SU-DHL-6 (cell line): ENCODE measurements around the gene GJD3.

ENCODE experiments used
- EZH2phosphoT487 ChIP-seq: fragments of 200-600 bp; sonication (generic), shearing (Covaris generic); conservative IDR thresholded peaks from 2 replicates; pipeline ENCODE4 v1.6.1; 2018; ENCODE audit warnings: mild to moderate bottlenecking, antibody characterized with exemption, low read length, moderate library complexity, mixed read lengths
- TF ChIP-seq, protein P1 (sequence below): fragments of 200-600 bp; sonication (generic); IDR thresholded peaks from one replicate; pipeline ENCODE4 v1.5.1; 2017; ENCODE audit warnings: antibody characterized with exemption, mild to moderate bottlenecking, low read length, moderate library complexity; ENCODE audit not compliant: insufficient read depth, poor library complexity, severe bottlenecking

DNA sequence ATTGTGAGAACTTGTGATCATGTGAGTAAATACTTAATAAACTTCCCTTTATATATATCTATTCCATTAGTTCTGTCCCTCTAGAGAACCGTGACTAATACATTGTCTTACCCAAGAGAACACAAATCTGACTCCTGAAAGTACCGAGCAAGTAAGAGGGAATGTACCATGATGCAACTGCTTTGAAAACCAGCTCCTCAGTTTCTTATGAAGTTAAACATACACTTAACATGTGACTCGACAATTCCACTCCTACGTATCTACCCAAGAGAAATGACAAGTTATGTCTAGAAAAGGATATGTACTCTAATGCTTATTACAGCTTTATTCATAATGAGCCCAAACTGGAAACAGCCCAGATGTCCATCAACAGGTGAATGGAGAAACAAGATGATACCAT is 8.8 kb upstream of the GJD3 start:
- TF ChIP-seq, protein P1, sequence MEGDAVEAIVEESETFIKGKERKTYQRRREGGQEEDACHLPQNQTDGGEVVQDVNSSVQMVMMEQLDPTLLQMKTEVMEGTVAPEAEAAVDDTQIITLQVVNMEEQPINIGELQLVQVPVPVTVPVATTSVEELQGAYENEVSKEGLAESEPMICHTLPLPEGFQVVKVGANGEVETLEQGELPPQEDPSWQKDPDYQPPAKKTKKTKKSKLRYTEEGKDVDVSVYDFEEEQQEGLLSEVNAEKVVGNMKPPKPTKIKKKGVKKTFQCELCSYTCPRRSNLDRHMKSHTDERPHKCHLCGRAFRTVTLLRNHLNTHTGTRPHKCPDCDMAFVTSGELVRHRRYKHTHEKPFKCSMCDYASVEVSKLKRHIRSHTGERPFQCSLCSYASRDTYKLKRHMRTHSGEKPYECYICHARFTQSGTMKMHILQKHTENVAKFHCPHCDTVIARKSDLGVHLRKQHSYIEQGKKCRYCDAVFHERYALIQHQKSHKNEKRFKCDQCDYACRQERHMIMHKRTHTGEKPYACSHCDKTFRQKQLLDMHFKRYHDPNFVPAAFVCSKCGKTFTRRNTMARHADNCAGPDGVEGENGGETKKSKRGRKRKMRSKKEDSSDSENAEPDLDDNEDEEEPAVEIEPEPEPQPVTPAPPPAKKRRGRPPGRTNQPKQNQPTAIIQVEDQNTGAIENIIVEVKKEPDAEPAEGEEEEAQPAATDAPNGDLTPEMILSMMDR, result no peak
- TF ChIP-seq EZH2phosphoT487, result no peak
